Choroid plexus epithelial cell (primary cell): Measurements from ENCODE around the gene NRBF2.

Source experiments
- DNase-seq: peaks from one replicate; pipeline ENCODE4 v3.0.0-alpha.2; 2010; ENCODE audit warnings: low read depth
- H3K4me3 ChIP-seq: 2 replicates; pipeline ENCODE4 v1.5.1; 2011; ENCODE audit warnings: low read depth, mild to moderate bottlenecking, control low read depth, low read length, moderate library complexity
- TF ChIP-seq, protein P1 (sequence below): conservative IDR thresholded peaks from 2 replicates; pipeline ENCODE4 v1.5.1; 2011; ENCODE audit warnings: low read depth, mild to moderate bottlenecking, control low read depth, inconsistent platforms, low read length, moderate library complexity

NRBF2 gene

DNA sequence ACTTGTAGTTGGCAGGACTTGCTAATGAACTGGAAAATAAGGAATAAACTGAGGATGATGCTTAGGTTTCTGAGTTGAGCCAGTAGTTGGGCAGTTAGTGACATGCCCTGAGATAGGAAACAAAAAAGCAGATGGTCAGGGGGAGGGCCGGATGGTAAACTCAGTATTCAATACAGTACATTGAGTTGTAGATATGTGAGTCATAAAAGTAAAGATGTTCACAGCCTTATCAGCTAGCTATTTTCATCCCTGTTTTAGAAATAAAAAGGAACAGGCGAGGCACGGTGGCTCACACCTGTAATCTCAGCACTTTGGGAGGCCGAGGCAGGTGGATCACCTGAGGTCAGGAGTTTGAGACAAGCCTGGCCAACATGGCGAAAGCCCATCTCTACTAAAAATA, 22.2 kb upstream of the NRBF2 start:
- no peak for DNase-seq
- no peak overlapping the region for H3K4me3 ChIP-seq
- TF ChIP-seq, protein P1, sequence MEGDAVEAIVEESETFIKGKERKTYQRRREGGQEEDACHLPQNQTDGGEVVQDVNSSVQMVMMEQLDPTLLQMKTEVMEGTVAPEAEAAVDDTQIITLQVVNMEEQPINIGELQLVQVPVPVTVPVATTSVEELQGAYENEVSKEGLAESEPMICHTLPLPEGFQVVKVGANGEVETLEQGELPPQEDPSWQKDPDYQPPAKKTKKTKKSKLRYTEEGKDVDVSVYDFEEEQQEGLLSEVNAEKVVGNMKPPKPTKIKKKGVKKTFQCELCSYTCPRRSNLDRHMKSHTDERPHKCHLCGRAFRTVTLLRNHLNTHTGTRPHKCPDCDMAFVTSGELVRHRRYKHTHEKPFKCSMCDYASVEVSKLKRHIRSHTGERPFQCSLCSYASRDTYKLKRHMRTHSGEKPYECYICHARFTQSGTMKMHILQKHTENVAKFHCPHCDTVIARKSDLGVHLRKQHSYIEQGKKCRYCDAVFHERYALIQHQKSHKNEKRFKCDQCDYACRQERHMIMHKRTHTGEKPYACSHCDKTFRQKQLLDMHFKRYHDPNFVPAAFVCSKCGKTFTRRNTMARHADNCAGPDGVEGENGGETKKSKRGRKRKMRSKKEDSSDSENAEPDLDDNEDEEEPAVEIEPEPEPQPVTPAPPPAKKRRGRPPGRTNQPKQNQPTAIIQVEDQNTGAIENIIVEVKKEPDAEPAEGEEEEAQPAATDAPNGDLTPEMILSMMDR: no peak

DNA sequence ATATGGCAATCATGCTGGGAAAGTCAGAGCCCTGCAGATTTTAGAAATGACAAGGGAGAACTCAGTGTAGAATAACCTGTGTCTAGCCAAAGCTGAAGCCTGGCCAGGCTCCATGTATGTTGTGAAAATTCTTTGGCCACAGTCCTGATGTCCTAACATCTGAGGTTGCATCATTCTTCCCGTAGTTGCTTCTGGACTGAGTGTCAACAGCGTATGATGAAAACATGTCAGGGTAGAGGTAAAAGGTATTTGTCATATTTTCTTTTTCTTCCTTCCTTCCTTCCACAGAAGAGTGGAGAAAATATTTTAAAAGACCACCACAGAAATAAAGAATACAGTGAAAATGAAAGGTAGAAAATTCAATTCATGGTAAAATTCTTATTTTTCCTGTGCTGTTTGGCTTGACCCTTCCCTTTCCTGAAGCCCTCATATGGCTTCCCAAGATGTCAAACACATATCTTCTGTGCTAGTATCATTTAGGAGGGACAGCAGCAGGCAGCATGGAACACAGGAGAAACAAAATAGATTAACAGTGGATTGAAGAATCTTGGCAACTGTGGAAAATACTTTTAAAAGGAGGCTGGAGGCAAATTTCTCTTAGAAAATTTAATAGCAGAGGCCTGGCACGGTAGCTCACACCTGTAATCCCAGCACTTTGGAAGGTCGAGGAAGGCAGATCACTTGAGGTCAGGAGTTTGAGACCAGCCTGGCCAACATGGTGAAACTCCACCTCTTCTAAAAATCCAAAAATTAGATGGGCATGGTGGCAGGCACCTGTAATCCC, 18.9 kb upstream of the NRBF2 start:
- no peak overlapping the region for H3K4me3 ChIP-seq
- TF ChIP-seq, protein P1: no peak
- peak; percentile 98 for DNase-seq

DNA sequence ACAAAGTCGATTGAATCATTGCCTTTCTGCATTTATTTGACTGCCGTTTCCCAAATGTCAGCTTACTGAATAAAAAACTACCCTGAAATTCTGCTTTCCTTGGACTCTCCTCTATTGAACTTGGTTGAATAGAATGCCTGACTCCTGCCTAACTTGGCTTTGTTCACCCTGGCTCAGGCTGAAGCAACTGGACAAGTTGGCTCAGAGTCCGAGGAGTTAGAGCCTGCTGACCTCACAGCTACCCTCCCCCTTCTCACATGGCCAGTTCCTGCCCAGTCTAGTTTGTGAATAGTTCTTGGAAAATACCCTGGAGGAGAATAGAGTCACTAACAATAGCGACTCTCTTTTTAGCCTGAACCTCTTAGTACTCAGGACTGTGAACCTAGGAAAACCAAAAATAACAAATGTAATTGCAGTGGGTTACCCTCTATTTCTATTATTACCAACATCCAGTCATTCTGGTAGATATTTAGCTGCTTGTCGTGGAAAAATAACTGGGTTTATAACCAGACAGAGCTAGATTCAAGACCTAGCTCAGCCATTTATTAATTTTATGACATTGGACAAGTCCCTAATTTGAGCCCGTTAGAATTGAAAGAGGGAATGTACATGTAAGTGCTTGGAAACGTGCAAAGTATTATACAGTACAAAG, 17.3 kb upstream of the NRBF2 start:
- TF ChIP-seq, protein P1: no peak
- DNase-seq: peak; percentile 92
- no peak overlapping the region for H3K4me3 ChIP-seq

DNA sequence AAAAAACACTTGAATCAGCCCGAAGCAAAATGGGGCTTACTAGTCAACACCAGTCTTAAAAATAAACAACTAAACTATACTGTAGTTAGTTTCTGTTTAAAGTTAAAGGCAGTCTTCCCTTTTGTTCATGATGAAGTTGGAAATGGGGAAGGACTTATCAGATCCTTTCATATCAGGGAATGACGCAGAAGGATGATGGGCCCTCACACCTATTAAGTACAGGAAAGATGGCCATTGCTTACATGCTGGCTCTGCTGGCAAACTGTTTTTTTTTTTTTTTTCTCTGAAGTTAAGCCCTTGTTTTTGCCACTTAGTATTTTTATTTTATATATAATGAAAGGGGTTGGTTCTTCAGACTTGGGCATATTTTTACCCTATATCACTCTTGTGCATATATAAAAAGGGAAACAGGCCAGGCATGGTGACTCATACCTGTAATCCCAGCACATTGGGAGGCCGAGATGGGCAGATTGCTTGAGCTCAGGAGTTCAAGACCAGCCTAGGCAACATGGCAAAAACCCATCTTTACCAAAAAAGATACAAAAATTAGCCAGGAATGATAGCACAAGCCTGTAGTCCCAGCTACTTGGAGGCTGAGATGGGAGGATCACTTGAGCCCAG, 16.6 kb upstream of the NRBF2 start:
- TF ChIP-seq, protein P1: no peak
- H3K4me3 ChIP-seq: no peak overlapping the region
- no peak for DNase-seq

DNA sequence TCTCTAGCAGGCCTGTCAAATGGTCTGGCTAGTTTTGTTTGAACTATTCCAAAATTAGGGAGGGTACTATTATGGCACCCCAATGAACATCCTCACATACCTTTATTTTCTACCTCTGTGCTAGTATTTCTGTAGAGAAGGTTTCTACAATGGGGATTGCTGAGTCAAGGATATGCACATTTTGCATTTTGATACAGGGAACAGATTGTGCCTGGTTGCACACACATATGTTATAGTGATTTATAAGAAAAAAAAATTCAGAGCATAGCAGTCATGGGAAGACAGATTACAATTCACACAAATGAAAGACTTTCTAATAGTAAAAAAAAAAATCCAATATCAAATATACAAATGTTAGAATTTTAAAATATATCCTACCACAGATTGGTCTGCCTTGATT, 14.1 kb upstream of the NRBF2 start:
- DNase-seq: no peak

DNA sequence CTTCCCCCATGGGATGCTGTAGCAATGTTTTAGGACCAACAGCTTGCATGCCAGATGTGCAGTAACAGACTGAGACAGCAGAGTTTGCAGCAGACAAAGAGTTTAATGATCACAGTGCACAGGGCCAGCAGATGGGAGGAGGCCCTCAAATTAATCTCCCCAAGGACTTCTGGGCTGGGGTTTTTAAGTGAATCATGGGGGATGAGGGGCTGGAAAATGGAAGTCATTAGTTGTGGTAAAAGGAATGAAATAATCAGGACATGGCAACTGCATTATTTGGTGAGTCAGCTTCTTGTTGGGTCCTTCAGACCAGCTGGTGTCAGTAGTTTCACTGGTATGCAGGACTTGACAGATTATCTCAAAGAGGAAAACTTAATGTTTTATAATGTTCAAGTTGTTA, 12.6 kb upstream of the NRBF2 start:
- peak; percentile 71 for DNase-seq

More for the DNA sequence above, 14.1 kb upstream of the NRBF2 start:
- no peak overlapping the region for H3K4me3 ChIP-seq
- TF ChIP-seq, protein P1: no peak

More for the DNA sequence above, 12.6 kb upstream of the NRBF2 start:
- no peak overlapping the region for H3K4me3 ChIP-seq
- TF ChIP-seq, protein P1: no peak
